HG03521 (cell line): ENCODE data around the gene FTH1.

Experiments
- ATAC-seq: cut with Tn5 transposase; IDR thresholded peaks from one replicate; pipeline ENCODE4 v1.9.1; 2021; ENCODE audit warnings: mild to moderate bottlenecking, moderate library complexity; ENCODE audit not compliant: unreplicated experiment

Gene FTH1

GRCh38 chr11:61917334-61918109 lies 49.9 kb downstream of the FTH1 start, which contains the start of gene RAB3IL1:
RAB3IL1 (minus strand) TSS chr11:61917566; CDS start chr11:61917367, 199 bp downstream.
- no peak for ATAC-seq

- no peak for ATAC-seq
These were observed 50.6 kb downstream of the FTH1 start for GRCh38 chr11:61916737-61917333.

GRCh38 chr11:61914471-61915171 lies 52.8 kb downstream of the FTH1 start:
- ATAC-seq = no peak
